GM21515 (cell line): ENCODE results near the gene FRMD6.
"Not testable (repeated sequence)": the region's sequence is repeated elsewhere in the genome, so short reads cannot be mapped to it uniquely, and the experiment has no call there.

Source experiments
- ATAC-seq: cut with Tn5 transposase; IDR thresholded peaks from one replicate; pipeline ENCODE4 v1.9.1; 2021; ENCODE audit not compliant: unreplicated experiment

FRMD6 gene

DNA sequence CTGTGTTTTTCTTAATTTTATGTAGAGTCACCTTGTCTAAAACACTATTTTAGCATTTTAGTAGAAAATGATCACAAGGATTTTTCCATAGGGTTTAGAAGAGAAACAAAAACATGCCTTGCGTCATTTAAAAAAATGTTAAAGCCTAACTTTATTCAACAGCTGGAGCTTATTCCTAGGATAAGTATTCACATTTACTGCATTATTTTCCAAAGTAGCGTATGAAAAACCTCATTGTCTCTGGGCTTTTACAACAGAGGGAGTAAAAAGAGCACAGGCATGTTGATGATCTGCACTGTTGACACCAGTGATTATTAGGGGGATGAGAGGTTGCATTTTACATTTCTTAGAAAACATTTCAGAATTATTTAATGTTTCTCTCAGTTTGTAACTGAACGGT is 66.1 kb downstream of the FRMD6 start:
- ATAC-seq, result no peak

DNA sequence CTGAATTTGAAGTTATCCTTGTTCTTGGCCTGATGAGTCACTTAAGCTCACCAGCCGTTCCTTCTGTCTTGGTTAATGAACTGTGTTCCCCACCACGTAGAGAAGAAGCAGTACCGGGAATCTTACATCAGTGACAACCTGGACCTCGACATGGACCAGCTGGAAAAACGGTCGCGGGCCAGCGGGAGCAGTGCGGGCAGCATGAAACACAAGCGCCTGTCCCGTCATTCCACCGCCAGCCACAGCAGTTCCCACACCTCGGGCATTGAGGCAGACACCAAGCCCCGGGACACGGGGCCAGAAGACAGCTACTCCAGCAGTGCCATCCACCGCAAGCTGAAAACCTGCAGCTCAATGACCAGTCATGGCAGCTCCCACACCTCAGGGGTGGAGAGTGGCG is 68.2 kb downstream of the FRMD6 start:
- ATAC-seq, result no peak

DNA sequence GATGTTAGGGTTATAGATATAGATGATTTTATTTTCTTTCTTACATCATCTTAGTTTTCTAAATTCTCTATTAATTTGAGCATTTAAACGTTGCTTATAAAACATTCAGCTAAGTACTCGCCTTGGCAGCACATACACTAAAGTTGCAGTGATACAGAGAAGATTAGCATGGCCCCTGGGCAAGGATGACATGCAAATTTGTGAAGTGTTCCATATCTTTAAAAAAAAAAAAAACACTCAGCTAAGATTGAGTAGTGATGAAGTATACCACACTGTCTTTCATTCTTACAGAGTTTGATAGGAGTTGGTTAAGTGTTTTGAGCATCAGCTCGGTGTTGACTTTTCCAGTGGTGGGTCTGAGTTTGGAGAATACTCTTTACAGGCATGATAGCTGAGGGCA is 72.3 kb downstream of the FRMD6 start:
- no peak for ATAC-seq

DNA sequence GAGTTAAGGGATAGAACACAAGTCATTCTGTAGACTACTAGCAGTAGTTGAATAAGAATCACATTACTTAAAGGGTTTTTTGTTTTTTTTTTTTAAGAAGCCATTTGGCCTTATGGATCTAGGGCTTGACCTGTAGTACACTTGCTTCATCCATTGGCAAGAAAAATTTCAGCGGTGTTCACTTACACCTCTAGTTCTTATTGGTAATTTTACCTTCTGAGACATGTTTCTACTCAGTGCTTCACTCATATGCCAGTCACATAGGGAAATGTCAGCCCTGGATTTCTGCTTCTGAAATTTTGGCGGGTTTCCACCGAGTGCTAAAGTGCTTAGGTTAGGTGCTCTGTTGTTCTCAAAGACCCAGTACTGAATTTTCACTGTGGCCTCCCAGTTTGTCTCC is 72.9 kb downstream of the FRMD6 start:
- no peak for ATAC-seq

DNA sequence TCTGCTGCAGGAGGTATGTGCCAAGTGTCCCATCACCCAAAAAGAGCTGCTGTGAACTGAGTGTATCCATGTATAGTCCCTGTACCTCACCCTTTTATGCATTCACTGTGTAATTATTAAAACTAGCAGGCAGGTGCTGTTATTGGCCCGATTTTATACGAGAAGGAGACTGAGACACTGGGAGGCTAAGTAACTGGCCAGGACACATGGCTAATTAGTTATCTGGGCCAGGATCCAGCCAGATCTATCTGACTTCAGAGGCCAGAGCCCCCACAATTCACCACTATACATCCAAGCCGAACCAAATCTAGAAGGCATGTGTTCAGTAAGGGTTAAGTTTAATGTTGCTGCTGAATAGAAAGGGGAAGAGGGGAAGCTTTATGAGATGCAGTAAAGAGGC is 73.4 kb downstream of the FRMD6 start:
- no peak for ATAC-seq

DNA sequence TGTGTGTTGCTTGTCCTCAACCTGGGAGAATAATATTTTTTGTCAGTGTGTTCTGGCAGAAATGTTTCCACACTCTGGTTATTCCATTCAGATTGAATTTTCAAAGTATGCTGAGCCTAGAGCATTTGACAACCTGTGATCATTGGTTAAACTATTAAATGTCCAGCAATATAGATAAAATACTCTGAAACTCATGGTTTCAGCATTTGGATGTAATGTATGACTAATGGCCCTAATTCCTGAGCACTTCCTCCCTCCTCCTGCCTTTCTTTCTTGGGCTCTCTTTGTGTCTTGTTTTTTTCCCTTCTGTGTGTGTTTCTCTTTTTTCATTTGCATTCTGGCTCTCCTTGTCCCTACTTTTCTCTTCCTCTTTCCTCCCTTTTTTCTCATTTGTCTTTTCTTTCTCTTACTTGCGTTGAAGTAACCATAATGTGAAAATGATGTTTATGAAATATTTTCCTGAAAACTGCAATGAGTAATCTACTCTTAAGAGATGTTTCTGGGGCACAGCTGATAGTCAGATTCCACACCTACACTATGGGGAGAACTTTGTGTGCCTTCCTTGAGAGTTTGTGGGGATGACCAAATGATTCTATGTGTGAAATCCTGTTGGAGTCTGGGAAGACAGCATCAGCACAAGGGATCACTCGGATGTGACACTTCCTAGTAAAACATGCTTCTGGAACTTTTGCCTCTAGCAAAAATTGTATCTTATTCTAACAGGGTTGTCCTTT is 74.6 kb downstream of the FRMD6 start:
- ATAC-seq, result no peak

DNA sequence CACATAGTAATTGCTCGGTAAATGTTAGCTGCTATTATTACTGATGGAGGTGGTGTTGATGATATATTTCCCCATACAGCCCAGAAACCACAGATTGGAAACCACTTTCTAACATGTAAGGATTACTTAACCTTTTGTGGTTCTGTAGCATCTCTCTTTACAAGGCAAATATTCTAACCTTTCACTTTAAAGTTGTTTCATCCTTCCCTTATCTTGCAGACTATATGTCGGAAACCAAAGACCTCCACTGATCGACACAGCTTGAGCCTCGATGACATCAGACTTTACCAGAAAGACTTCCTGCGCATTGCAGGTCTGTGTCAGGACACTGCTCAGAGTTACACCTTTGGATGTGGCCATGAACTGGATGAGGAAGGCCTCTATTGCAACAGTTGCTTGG is 75.8 kb downstream of the FRMD6 start:
- no peak for ATAC-seq

DNA sequence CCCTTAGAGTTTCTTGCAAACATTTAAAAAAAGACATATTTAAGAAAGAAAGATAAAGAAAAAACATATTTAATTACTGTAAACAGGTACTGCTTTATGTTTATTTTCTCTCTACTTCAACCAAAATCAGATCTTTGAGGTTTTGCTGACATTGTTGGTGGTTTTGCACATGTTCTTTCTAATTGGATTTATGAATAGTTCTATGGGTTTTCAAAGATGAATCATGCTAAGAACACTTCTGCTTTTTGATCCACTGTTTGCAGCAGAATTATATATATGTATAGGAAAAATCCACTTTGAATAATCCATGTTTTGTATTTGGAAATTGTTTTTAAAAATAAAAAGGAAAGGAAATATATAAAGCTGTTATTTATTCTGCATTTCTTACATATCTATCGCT is 78.4 kb downstream of the FRMD6 start:
- no peak for ATAC-seq

DNA sequence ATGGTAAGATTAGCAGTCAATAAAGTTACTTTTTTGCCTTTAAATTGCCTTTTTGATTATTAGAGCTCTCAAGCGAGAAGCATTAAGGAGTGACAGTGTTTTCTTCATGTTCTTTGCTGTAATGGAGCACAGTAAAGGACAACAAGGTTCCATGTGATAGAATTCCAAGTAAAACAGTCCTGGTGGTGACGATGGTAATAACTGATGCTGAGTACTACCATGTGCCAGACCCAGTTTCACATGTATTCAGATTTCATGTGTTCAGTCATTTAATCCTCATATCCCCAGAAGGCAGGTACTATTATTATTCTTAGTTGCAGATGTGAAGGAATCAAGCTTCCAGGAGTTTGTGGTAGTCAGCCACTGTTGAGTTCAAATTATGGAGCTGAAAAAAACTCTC is 79.0 kb downstream of the FRMD6 start:
- ATAC-seq, result no peak

DNA sequence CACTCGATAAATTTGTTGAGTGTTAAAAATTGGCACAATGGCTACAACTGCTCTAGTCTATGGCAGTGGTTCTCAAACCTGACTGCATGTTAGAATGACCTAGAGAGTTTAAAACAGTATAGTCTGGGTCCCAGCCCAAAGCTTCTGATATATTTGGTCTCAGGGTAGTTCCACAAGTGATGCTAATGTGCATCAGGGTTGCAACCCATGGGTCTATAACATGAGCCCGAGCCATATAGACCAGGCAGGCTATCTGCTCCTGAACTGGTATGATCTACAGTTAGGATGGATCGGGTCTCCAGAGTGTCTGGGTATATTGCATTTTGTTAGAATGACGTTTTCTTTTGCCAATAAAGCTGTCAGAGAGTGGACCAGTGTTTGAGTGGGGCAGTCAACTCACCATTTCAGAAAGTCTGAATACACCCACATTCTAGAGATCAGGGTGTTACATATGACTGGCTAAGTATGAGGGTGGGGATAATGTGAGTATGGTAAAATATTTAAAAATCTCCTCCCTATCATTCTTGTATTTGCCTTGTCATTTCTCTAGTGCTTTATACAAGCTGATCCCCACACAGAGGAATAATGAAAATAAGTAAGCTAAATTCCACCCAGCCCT is 80.9 kb downstream of the FRMD6 start:
- no peak for ATAC-seq

DNA sequence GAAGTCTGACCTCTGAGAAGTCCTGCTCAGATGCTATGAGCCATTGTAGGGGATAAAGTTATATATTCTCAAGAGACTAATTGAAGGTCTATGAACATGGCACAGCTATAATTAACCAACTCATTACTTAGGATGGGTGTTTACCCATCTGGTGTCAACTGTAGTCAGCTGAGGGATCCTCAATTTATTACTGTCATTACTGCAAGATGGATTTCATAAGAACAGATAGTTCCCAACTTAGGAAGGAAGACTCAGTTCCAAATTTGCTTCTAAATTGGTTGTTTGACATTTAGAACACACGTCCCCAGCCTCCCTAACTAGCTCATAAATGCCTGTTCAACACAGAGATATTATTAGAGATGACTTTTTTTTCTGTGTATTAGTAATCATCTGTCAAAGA is 81.4 kb downstream of the FRMD6 start:
- ATAC-seq, result no peak

DNA sequence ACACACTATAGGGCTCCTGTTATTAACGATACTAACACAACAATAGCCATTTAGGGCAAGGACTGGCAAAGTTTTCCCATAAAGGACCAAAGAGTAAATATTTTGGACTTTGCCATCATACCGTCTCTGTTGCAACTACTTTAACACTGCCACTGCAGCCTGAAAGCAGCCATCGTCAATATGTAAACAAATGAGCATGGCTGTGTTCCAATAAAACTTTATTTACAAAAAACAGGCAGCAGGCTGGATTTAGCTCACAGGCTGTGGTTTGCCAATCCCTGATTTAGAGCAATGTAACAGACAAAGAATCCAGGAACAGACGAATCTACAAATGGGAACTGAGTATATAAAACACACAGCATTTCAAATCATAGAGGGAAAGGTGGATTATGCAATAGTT is 84.1 kb downstream of the FRMD6 start:
- no peak for ATAC-seq

DNA sequence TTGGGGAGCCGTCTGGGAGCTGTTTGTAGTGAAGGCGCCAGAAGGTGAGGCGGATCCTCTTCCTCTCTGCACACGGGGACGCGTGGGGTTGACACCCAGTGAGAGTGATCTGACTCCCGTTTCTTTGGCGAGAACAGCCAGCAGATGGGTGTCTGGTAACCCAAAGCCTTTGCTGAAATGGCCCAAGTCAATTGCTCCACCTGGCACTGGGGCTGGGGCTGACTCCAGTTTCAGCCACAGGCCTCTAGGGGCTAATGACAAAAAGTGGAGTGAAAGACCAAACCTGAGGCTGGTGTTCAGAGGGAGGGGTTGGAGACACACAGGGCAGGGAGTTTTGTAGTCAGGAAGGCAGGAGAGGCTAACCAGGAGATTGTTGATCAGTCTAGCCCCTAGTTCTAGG is 87.0 kb downstream of the FRMD6 start:
- ATAC-seq, result peak; percentile 74

DNA sequence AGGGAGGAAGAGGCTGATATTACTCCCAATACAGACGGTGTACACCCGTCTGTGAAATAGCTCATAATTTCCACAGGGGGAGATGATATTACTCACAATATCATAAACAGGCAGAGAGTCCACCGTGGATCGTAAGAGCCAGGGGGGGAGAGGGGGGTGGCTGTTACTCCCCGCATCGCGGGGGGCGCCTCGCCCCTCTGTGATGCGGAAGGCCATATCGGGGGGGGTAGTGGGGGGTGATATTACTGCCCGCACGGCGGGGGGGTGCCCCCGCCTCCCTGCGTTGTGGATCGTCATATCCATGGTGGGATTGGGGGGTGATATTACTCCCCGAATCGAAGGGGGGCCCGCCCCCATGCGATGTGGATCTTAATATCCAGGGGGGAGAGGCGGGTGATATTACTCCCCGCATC is 91.9 kb downstream of the FRMD6 start:
- no peak for ATAC-seq

DNA sequence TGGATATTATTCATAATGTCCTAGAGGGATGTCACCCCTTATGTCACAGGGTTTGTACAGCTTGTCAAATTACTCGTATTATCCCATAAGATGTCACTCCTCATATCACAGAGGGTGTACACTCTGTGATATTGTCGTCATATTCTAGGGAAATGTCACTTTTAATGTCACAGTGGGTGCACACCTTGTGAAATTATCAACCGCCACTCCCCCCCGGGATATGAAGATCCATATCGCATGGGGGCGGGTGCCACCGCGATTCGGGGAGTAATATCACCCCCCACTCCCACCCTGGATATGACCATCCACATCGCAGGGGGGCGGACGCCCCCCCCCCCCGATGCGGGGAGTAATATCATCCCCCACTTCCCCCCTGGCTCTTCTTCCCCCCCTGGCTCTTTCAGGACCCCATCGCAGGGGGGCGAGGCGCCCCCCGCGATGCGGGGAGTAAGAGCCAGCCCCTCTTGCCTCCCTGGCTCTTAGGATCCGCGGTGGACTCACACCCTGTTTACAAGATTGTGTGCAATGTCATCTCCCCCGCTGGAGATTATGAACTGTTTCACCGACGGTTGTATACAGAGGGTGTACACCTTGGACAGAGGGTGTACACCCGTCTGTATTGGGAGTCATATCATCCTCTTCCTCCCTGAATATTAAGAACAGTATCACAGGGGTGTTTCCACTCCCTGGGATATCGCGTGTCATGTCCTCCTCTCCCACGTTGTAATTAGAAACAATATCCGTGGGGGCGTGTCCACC is 92.8 kb downstream of the FRMD6 start:
- ATAC-seq, result no peak

DNA sequence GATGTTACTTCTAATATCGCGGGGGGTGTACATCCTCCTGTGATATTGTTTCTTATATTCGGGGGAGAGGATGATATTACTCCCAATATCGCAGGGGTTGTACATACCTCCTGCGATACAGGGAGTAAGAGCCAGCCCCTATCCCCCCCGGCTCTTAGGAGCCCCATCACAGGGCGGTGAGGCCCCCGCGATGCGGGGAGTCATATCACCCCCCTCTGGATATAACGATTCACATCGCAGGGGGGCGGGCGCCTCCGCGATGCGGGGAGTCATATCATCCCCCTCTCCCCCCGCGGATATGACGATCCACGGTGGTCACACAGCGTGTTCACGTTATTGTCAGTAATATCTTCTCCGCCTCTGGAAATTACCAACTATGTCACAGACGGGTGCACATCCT is 95.1 kb downstream of the FRMD6 start:
- ATAC-seq, result not testable (repeated sequence)

DNA sequence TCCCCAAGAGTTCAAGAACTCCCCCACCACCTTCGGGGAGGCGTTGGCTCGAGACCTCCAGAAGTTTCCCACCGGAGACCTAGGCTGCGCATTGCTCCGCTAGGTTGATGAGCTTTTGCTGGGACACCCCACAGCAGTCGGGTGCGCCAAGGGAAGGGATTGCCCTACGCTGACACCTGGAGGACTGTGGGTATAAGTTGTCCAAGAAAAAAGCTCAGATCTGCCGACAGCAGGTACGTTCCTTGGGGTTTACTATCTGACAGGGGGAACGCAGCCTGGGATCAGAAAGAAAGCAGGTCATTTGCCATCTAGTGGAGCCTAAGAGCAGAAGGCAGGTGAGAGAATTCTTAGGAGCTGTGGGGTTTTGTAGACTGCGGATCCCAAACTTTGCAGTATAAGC is 98.8 kb downstream of the FRMD6 start:
- no peak for ATAC-seq

DNA sequence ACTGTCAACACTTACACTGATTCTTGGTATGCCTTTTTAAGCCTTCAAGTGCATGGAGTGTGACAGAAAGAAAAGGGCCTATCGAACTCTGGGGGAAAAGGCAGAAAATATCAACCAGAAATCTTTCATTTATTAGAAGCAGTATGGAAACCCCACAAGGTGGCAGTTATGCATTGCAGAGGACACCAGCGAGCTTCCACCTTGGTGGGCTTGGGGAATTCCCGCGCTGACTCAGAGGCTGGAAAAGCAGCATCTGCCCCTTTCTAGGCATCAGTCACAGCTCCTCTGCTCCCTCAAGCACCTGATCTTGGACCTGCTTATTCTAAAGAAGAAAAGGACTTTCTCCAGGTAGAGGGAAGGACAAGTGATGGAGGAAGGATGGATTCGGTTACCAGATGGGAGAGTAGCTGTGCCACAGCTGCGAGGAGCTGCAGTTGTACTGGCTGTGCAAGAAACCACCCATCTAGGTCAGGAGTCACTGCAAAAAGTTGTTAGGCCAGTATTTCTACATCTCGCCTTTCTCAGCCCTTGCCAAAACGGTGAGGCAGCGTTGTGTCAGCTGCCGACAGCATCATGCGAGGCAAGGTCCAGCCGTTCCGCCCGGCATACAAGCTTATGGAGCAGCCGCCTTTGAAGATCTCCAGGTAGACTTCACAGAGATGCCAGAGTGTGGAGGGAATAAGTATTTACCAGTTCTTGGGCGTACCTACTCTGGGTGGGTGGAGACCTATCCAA is 100.1 kb downstream of the FRMD6 start:
- not testable (repeated sequence) for ATAC-seq

DNA sequence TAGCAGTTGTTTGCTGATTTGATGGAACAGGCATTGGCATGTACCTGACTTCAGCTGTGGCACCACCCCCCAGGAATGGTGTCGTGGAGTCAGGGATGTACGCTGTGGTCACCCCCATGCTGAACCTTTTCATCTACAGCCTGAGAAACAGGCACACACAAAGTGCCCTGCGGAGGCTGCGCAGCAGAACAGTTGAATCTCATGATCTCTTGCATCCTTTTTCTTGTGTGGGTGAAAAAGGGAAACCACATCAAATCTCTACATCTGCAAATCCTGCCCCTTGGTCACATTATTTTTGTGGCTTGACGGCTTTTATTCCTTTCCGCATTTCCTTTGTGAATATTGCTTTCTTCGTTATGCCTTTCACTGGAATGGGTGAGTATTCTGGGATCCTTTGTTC is 106.0 kb downstream of the FRMD6 start:
- not testable (repeated sequence) for ATAC-seq

DNA sequence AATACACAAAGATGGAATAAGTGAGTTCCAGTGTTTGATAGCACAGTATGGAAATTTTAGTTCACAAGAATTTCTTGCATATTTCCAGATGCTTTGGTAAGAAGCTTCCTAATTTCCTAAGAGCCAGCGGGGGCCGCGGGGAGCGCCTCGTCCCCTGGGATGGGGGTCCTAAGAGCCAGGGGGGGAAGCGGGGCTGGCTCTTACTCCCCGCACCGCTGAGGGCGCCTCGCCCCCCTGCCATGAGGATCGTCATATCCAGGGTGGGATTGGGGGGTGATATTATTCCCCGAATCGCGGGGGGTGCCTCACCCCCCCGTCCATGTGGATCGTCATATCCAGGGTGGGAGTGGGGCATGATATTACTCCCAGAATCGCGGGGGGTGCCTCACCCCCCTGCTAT is 108.2 kb downstream of the FRMD6 start:
- ATAC-seq, result no peak

DNA sequence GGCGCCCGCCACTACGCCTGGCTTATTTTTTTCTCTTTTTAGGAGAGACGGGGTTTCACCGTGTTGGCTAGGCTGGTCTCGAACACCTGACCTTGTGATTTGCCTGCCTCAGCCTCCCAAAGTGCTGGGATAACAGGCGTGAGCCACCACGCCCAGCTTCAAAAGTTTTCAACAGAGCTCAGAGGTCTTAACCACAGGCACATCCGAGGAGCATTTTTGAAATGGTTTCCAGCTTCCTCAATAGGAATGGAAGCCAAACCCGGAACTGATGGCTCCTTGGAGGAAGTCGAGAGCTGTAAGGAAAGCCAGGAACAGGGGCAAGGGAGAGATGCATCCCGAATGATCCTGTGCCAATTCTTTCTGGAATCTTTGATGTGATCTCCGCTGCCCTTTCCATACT is 114.0 kb downstream of the FRMD6 start:
- not testable (repeated sequence) for ATAC-seq

DNA sequence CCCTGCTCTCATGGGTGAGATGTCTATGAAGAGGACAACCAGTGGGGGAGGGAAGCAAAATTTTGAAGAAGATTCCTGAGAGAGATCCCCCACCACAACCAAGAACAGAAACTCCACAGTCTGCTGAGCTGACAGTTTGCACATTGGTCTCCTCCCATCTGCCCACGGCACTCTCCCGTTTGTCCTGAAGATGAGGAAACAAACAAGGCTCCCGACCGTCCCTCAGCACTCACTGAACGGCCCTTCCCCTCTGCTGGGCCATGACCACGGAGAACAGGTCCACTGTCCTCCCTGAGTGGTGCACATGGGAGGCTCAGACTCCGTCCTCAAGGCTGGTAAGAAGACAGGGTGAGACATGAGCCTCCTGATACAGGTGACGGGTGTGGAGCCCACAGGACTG is 114.9 kb downstream of the FRMD6 start:
- not testable (repeated sequence) for ATAC-seq
